ENCODE results near the gene RNU4-1. TPM values are rescaled to one million over a fixed set of nuclear protein-coding genes. Genes with fewer than 3 reads are reported as not detected.

RNU4-1 gene
- total and polyA plus RNA-seq, 9 of the 15 experiments (the other 6 are each of a cell fraction or from before 2014, with no cell fraction given), result under 0.01 to 19,719 (median 3,563) TPM; not detected in 4

DNA sequence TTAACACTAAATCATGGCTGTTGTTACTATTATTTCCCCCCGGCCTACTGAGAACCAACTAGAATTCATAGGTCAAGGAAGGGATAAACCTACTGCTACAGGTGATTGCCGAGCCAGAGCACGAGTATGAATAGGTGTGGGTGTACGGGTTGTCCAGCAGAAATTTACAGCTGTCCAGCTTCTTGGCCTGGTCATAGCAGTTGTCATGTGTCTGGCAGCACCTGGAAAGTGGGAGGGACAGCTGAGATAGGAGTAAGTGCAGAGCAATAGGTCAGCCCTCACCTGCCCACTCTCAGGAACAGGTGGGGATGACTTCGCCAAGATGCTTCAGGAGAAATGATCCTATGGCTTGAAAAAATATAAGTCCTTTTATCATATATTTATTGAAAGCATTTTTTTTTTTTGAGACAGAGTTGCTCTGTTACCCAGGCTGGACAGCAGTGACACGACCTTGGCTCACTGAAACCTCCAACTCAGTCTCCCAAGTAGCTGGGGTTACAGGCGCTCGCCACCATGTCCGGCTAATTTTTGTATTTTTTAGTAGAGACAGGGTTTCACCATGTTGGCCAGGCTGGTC lies 31.9 kb upstream of the RNU4-1 start:
- CTCF ChIA-PET (ENCODE audit: low intra/inter-chr PET ratio), result interaction anchor here (0.6 to 1.4 kb wide), 4 partner anchors 114 to 790 kb away, joined by 3 to 7 read pairs (median 4); no protein-coding TSS in a partner anchor
- H3K27ac ChIP-seq (ENCODE audit: extremely low read depth, low read depth, low read length), result no peak overlapping the region
- no peaks in the 10 kb centered on the region for H3K9me1 ChIP-seq (ENCODE audit: control insufficient read depth, insufficient read depth, low read length)
- POLR2A ChIA-PET, result interaction anchor here (0.5 to 2.6 kb wide), 6 partner anchors 15 to 338 kb away, joined by 3 to 16 read pairs (median 3); partner anchors contain the start of genes RNU4-1 and RNU4-2
- H4K20me1 ChIP-seq (replicated peaks; ENCODE audit: control insufficient read depth, insufficient read depth, low read length), result peaks cover 5% of the 10 kb centered on the region; the same call in 1 of the 2 replicates
- no peak for FAIRE-seq
- intact Hi-C loops (cut with micrococcal nuclease), result loop anchor here (2.0 to 10.0 kb wide), 3 partner anchors 32 to 320 kb away; partner anchors contain the start of genes CABP1 and POP5
- H3K9me3 ChIP-seq (replicated peaks; ENCODE audit: control insufficient read depth, insufficient read depth, low read depth, low read length), result no peaks in the 10 kb centered on the region
- peak overlapping the region in 1 of 2 experiments; percentile 65; a peak in 1 of 4 replicates for H3K9ac ChIP-seq (ENCODE audit: insufficient read depth in 1 of 2, low read depth in 2 of 2, low read length in 2 of 2)
- H3K4me2 ChIP-seq (ENCODE audit: insufficient read depth, low read length), result peak overlapping the region; percentile 75
- H3K4me3 ChIP-seq, result no peak overlapping the region
- H3K4me1 ChIP-seq (replicated peaks in 1 of 2; ENCODE audit: control insufficient read depth in 2 of 2, insufficient read depth in 2 of 2, low read length in 2 of 2), result peaks cover 0 to 5% of the 10 kb centered on the region in 2 experiments; a peak in 3 of 5 replicates
- peak; percentile 12; the same call in 2 of the 3 replicates for ATAC-seq
- no peaks in the 10 kb centered on the region for H3K36me3 ChIP-seq (ENCODE audit: control insufficient read depth, insufficient read depth, low read length)
- H3K27me3 ChIP-seq (ENCODE audit: control insufficient read depth in 2 of 2, insufficient read depth in 2 of 2, low read length in 2 of 2), result peaks cover 7 to 13% of the 10 kb centered on the region in 2 experiments; a peak in 3 of 5 replicates
- TF ChIP-seq PHB (CRISPR knock-in tag; IDR thresholded peaks at IDR 0.05) (no peak), EP400 (IDR thresholded peaks at IDR 0.05) (peak; percentile 3; the same call in 1 of the 2 replicates)
- DNase-seq (ENCODE audit: extremely low read depth in 1 of 4, low spot score in 3 of 4), result no peak
- in situ Hi-C loops (cut with MboI), result loop anchor here (10.0 to 25.0 kb wide), 2 partner anchors 110 to 337 kb away; partner anchors contain the start of gene COX6A1
- no TSS peak for BruUV-seq (replicated peaks)
- no peaks in the 10 kb centered on the region for H3K79me2 ChIP-seq (ENCODE audit: control insufficient read depth, insufficient read depth, low read length)
- 19% methylated on average over 9 of the region's 9 CpGs for WGBS (ENCODE audit: insufficient coverage, low coverage, missing lambda C conversion rate)
- H2AFZ ChIP-seq (ENCODE audit: low read depth, low read length), result peak overlapping the region; percentile 86

GRCh38 chr12:120323772-120324171 lies 30.7 kb upstream of the RNU4-1 start:
- no peaks in the 10 kb centered on the region for H3K36me3 ChIP-seq (ENCODE audit: control insufficient read depth, insufficient read depth, low read length)
- no peak overlapping the region for H2AFZ ChIP-seq (ENCODE audit: low read depth, low read length)
- DNase-seq (ENCODE audit: extremely low read depth in 1 of 4, low spot score in 3 of 4), result no peak
- no peak overlapping the region for H3K4me2 ChIP-seq (ENCODE audit: insufficient read depth, low read length)
- no peaks in the 10 kb centered on the region for H3K9me3 ChIP-seq (replicated peaks; ENCODE audit: control insufficient read depth, insufficient read depth, low read depth, low read length)
- BruUV-seq (replicated peaks), result no TSS peak
- no peaks in the 10 kb centered on the region for H3K9me1 ChIP-seq (ENCODE audit: control insufficient read depth, insufficient read depth, low read length)
- peaks cover 7 to 10% of the 10 kb centered on the region in 2 experiments; a peak in 3 of 5 replicates for H3K27me3 ChIP-seq (ENCODE audit: control insufficient read depth in 2 of 2, insufficient read depth in 2 of 2, low read length in 2 of 2)
- FAIRE-seq, result no peak
- ATAC-seq, result no peak
- ChIA-PET POLR2A (interaction anchor here (2.6 kb wide), 1 partner anchor 32 kb away, joined by 16 read pairs; the partner anchor contains the start of genes RNU4-1 and RNU4-2), CTCF (ENCODE audit: low intra/inter-chr PET ratio) (interaction anchor here (0.7 kb wide), 1 partner anchor 227 kb away, joined by 3 read pairs; no protein-coding TSS in a partner anchor)
- H3K27ac ChIP-seq (ENCODE audit: extremely low read depth, low read depth, low read length), result no peak overlapping the region
- no peak overlapping the region for H3K9ac ChIP-seq (ENCODE audit: insufficient read depth in 1 of 2, low read depth in 2 of 2, low read length in 2 of 2)
- peaks cover 5% of the 10 kb centered on the region; the same call in 1 of the 2 replicates for H4K20me1 ChIP-seq (replicated peaks; ENCODE audit: control insufficient read depth, insufficient read depth, low read length)
- in situ Hi-C loops (cut with MboI) (loop anchor here (10.0 kb wide), 1 partner anchor 111 kb away; the partner anchor contains the start of gene COX6A1), intact Hi-C loops (cut with micrococcal nuclease) (loop anchor here (2.0 to 10.0 kb wide), 2 partner anchors 33 to 321 kb away; partner anchors contain the start of gene CABP1)
- H3K4me1 ChIP-seq (replicated peaks in 1 of 2; ENCODE audit: control insufficient read depth in 2 of 2, insufficient read depth in 2 of 2, low read length in 2 of 2), result peaks cover 0 to 5% of the 10 kb centered on the region in 2 experiments; a peak in 3 of 5 replicates
- 27% methylated on average over 2 of the region's 2 CpGs for WGBS (ENCODE audit: insufficient coverage, low coverage, missing lambda C conversion rate)
- no peak overlapping the region for H3K4me3 ChIP-seq
- H3K79me2 ChIP-seq (ENCODE audit: control insufficient read depth, insufficient read depth, low read length), result no peaks in the 10 kb centered on the region
- TF ChIP-seq ZNF589 (CRISPR knock-in tag; IDR thresholded peaks at IDR 0.05; ENCODE audit: low read depth) (no peak), KHSRP (IDR thresholded peaks at IDR 0.05) (no peak), ZNF232 (CRISPR knock-in tag; IDR thresholded peaks at IDR 0.05) (no peak), MAFK (IDR thresholded peaks at IDR 0.05; ENCODE audit: low read length) (no peak), ASH1L (IDR thresholded peaks at IDR 0.05; ENCODE audit: borderline replicate concordance, low read depth, partially characterized antibody) (no peak), MLX (CRISPR knock-in tag; conservative IDR thresholded peaks at IDR 0.05) (no peak), DLX4 (CRISPR knock-in tag; IDR thresholded peaks at IDR 0.05) (no peak)
- TF ChIP-seq, protein P1, sequence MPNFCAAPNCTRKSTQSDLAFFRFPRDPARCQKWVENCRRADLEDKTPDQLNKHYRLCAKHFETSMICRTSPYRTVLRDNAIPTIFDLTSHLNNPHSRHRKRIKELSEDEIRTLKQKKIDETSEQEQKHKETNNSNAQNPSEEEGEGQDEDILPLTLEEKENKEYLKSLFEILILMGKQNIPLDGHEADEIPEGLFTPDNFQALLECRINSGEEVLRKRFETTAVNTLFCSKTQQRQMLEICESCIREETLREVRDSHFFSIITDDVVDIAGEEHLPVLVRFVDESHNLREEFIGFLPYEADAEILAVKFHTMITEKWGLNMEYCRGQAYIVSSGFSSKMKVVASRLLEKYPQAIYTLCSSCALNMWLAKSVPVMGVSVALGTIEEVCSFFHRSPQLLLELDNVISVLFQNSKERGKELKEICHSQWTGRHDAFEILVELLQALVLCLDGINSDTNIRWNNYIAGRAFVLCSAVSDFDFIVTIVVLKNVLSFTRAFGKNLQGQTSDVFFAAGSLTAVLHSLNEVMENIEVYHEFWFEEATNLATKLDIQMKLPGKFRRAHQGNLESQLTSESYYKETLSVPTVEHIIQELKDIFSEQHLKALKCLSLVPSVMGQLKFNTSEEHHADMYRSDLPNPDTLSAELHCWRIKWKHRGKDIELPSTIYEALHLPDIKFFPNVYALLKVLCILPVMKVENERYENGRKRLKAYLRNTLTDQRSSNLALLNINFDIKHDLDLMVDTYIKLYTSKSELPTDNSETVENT (CRISPR knock-in tag; IDR thresholded peaks at IDR 0.05), result no peak
